ENCODE results near the gene TMC6.

TMC6 gene

GRCh38 chr17:78133971-78134898 is 5.7 kb upstream of the TMC6 start:
- Histone ChIP-seq H3K27ac (ENCODE audit: insufficient read depth, low read length, poor library complexity, severe bottlenecking) (peak overlapping the region; percentile 86), H3K9me3 (ENCODE audit: control insufficient read depth, low read length) (no peaks in the 10 kb centered on the region), H3K27me3 (replicated peaks; ENCODE audit: control insufficient read depth, insufficient read depth, low read length, poor library complexity, severe bottlenecking) (no peaks in the 10 kb centered on the region), H3K36me3 (ENCODE audit: control insufficient read depth, insufficient read depth, low read length) (peaks cover 44% of the 10 kb centered on the region), H3K4me3 (ENCODE audit: insufficient read depth, low read depth, low read length, poor library complexity, severe bottlenecking) (peak overlapping the region; percentile 97), H3K4me1 (ENCODE audit: control insufficient read depth, insufficient read depth, low read length, poor library complexity, severe bottlenecking) (peaks cover 73% of the 10 kb centered on the region)
- peak; percentile 70 to 77 (median 74) for DNase-seq

GRCh38 chr17:78133179-78133951 is 4.8 kb upstream of the TMC6 start:
- Histone ChIP-seq H3K36me3 (ENCODE audit: control insufficient read depth, insufficient read depth, low read length) (peaks cover 42% of the 10 kb centered on the region), H3K27me3 (replicated peaks; ENCODE audit: control insufficient read depth, insufficient read depth, low read length, poor library complexity, severe bottlenecking) (no peaks in the 10 kb centered on the region), H3K9me3 (ENCODE audit: control insufficient read depth, low read length) (no peaks in the 10 kb centered on the region), H3K4me3 (ENCODE audit: insufficient read depth, low read depth, low read length, poor library complexity, severe bottlenecking) (peak overlapping the region; percentile 97), H3K27ac (ENCODE audit: insufficient read depth, low read length, poor library complexity, severe bottlenecking) (peak overlapping the region; percentile 86), H3K4me1 (ENCODE audit: control insufficient read depth, insufficient read depth, low read length, poor library complexity, severe bottlenecking) (peaks cover 73% of the 10 kb centered on the region)
- DNase-seq = no peak

GRCh38 chr17:78132767-78133178 is 4.2 kb upstream of the TMC6 start:
- no peaks in the 10 kb centered on the region for H3K9me3 ChIP-seq (ENCODE audit: control insufficient read depth, low read length)
- H3K27me3 ChIP-seq (replicated peaks; ENCODE audit: control insufficient read depth, insufficient read depth, low read length, poor library complexity, severe bottlenecking) = no peaks in the 10 kb centered on the region
- DNase-seq = no peak
- peak overlapping the region; percentile 97 for H3K4me3 ChIP-seq (ENCODE audit: insufficient read depth, low read depth, low read length, poor library complexity, severe bottlenecking)
- H3K36me3 ChIP-seq (ENCODE audit: control insufficient read depth, insufficient read depth, low read length) = peaks cover 42% of the 10 kb centered on the region
- peak overlapping the region; percentile 86 for H3K27ac ChIP-seq (ENCODE audit: insufficient read depth, low read length, poor library complexity, severe bottlenecking)
- H3K4me1 ChIP-seq (ENCODE audit: control insufficient read depth, insufficient read depth, low read length, poor library complexity, severe bottlenecking) = peaks cover 73% of the 10 kb centered on the region

- no peaks in the 10 kb centered on the region for H3K9me3 ChIP-seq (ENCODE audit: control insufficient read depth, low read length)
- no peaks in the 10 kb centered on the region for H3K27me3 ChIP-seq (replicated peaks; ENCODE audit: control insufficient read depth, insufficient read depth, low read length, poor library complexity, severe bottlenecking)
- DNase-seq = peak; percentile 52 to 59 (median 55)
- H3K27ac ChIP-seq (ENCODE audit: insufficient read depth, low read length, poor library complexity, severe bottlenecking) = peak overlapping the region; percentile 86
- peaks cover 42% of the 10 kb centered on the region for H3K36me3 ChIP-seq (ENCODE audit: control insufficient read depth, insufficient read depth, low read length)
- H3K4me1 ChIP-seq (ENCODE audit: control insufficient read depth, insufficient read depth, low read length, poor library complexity, severe bottlenecking) = peaks cover 67% of the 10 kb centered on the region
- H3K4me3 ChIP-seq (ENCODE audit: insufficient read depth, low read depth, low read length, poor library complexity, severe bottlenecking) = peak overlapping the region; percentile 97
Observed at GRCh38 chr17:78132084-78132676, 3.6 kb upstream of the TMC6 start.

DNA sequence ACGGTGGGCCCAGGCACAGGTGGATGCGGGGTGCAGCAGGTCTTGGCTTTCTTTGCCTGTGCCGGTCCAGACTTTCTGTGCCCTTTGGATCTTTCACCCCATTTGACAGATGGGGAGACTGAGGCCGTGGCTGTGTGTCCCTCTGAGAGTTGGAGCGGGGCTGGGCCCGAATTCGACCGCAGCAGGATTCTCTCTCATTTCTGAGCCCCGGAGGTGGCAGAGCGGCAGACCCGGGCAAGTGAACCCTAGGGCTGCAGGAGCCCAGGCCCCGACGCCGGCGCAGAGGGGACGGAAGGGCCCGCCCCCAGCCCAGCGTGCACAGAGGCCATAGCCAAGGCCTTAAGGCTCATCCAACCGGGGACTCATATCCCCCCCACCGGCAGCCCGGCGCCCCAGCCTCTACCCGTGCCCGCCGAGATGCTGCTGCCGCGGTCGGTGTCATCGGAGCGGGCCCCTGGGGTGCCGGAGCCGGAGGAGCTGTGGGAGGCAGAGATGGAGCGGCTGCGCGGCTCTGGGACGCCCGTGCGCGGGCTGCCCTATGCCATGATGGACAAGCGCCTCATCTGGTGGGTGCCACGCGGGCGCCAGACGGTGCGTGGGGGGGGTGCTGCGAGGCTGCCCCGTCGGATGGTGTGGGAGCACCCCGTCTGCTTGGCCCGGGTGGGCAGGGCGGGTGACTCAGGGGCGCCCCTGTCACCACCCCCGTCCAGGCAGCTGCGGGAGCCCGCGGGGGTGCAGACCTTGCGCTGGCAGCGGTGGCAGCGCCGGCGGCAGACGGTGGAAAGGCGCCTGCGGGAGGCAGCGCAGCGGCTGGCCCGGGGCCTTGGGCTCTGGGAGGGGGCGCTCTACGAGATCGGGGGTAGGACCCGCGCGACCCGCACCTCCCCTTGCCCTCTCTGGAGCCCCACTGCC is 2.9 kb upstream of the TMC6 start:
- H3K9me3 ChIP-seq (ENCODE audit: control insufficient read depth, low read length) = no peaks in the 10 kb centered on the region
- peak in 2 of 3 donors; percentile 43 to 44 for DNase-seq
- peaks cover 34% of the 10 kb centered on the region for H3K36me3 ChIP-seq (ENCODE audit: control insufficient read depth, insufficient read depth, low read length)
- peak overlapping the region; percentile 97 for H3K4me3 ChIP-seq (ENCODE audit: insufficient read depth, low read depth, low read length, poor library complexity, severe bottlenecking)
- no peaks in the 10 kb centered on the region for H3K27me3 ChIP-seq (replicated peaks; ENCODE audit: control insufficient read depth, insufficient read depth, low read length, poor library complexity, severe bottlenecking)
- peak overlapping the region; percentile 86 for H3K27ac ChIP-seq (ENCODE audit: insufficient read depth, low read length, poor library complexity, severe bottlenecking)
- peaks cover 67% of the 10 kb centered on the region for H3K4me1 ChIP-seq (ENCODE audit: control insufficient read depth, insufficient read depth, low read length, poor library complexity, severe bottlenecking)

- Histone ChIP-seq H3K4me1 (ENCODE audit: control insufficient read depth, insufficient read depth, low read length, poor library complexity, severe bottlenecking) (peaks cover 70% of the 10 kb centered on the region), H3K4me3 (ENCODE audit: insufficient read depth, low read depth, low read length, poor library complexity, severe bottlenecking) (peak within 1 kb of the TSS; percentile 97), H3K27ac (ENCODE audit: insufficient read depth, low read length, poor library complexity, severe bottlenecking) (peak within 1 kb of the TSS; percentile 86), H3K9me3 (ENCODE audit: control insufficient read depth, low read length) (no peaks in the 10 kb centered on the region), H3K36me3 (ENCODE audit: control insufficient read depth, insufficient read depth, low read length) (peaks cover 35% of the 10 kb centered on the region), H3K27me3 (replicated peaks; ENCODE audit: control insufficient read depth, insufficient read depth, low read length, poor library complexity, severe bottlenecking) (no peaks in the 10 kb centered on the region)
- peak; percentile 78 to 79 (median 79) for DNase-seq
Observed at GRCh38 chr17:78130437-78131101, 2.0 kb upstream of the TMC6 start, which contains the start of gene TMC8. Gene TMC8, plus strand, starts transcription at chr17:78130771. Its CDS starts 818 bp downstream, at chr17:78131589.

- H3K27me3 ChIP-seq (replicated peaks; ENCODE audit: control insufficient read depth, insufficient read depth, low read length, poor library complexity, severe bottlenecking) = no peaks in the 10 kb centered on the region
- peak overlapping the region; percentile 97 for H3K4me3 ChIP-seq (ENCODE audit: insufficient read depth, low read depth, low read length, poor library complexity, severe bottlenecking)
- peak overlapping the region; percentile 86 for H3K27ac ChIP-seq (ENCODE audit: insufficient read depth, low read length, poor library complexity, severe bottlenecking)
- H3K4me1 ChIP-seq (ENCODE audit: control insufficient read depth, insufficient read depth, low read length, poor library complexity, severe bottlenecking) = peaks cover 74% of the 10 kb centered on the region
- H3K9me3 ChIP-seq (ENCODE audit: control insufficient read depth, low read length) = no peaks in the 10 kb centered on the region
- H3K36me3 ChIP-seq (ENCODE audit: control insufficient read depth, insufficient read depth, low read length) = peaks cover 35% of the 10 kb centered on the region
- DNase-seq = no peak
Observed at GRCh38 chr17:78130090-78130436, 1.5 kb upstream of the TMC6 start.

DNA sequence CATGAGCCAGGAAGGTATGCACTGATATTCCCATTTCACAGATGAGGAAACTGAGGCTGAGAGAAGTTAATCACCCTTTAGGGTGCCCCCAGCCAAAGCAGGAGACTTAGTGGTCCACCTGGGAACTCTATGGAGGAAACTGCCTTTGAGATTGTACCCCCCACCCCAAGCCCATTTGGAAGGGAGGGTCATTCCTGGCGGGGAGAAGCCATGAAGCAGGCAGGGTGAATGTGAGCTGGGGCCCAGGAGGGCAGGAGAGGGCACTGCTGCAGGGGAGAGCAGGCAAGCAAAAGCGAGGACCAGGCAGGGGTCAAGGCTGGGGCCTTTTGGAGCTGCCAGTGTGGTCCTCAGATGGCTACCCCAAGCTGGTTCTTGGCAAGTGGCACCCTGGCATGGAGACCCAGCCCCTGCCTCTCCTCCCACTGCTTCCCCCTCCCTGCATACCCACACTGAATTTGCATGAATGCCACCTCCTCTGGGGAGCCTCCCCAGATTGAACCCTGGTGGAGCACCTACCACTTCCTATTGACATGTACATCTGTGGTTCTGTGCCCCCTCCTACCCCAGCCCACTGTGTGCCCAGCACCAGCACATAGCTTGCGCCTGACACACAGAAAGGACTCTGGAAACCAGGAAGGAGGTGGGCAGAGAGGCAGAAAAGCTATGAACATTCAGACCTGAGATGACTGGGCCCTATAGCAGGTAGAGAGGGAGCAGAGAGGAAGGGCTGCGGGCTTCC is 965 bp upstream of the TMC6 start:
- Histone ChIP-seq H3K27me3 (replicated peaks; ENCODE audit: control insufficient read depth, insufficient read depth, low read length, poor library complexity, severe bottlenecking) (no peaks in the 10 kb centered on the region), H3K4me3 (ENCODE audit: insufficient read depth, low read depth, low read length, poor library complexity, severe bottlenecking) (peak overlapping the region; percentile 97), H3K27ac (ENCODE audit: insufficient read depth, low read length, poor library complexity, severe bottlenecking) (peak overlapping the region; percentile 86), H3K9me3 (ENCODE audit: control insufficient read depth, low read length) (no peaks in the 10 kb centered on the region), H3K36me3 (ENCODE audit: control insufficient read depth, insufficient read depth, low read length) (peaks cover 32% of the 10 kb centered on the region), H3K4me1 (ENCODE audit: control insufficient read depth, insufficient read depth, low read length, poor library complexity, severe bottlenecking) (peaks cover 75% of the 10 kb centered on the region)
- peak in 1 of 3 donors; percentile 27 for DNase-seq
